Progenitor cell of endocrine pancreas (in vitro differentiated cells): Measurements from ENCODE around the gene AKAP7. TPM values are rescaled to one million over a fixed set of nuclear protein-coding genes. Genes with fewer than 3 reads are reported as not detected.

Experiments used
- DNase-seq: peaks from one replicate; pipeline ENCODE4 v3.0.0; 2021; ENCODE audit warnings: low spot score; ENCODE audit not compliant: unreplicated experiment
- H3K27ac Mint-ChIP-seq: 2 replicates; pipeline ENCODE4 v1.8.0; 2021; ENCODE audit warnings: mild to moderate bottlenecking, moderate library complexity, mixed read lengths
- H3K27me3 Mint-ChIP-seq: 2 replicates; pipeline ENCODE4 v1.8.0; 2021; ENCODE audit warnings: mixed read lengths
- H3K36me3 Mint-ChIP-seq: 2 replicates; pipeline ENCODE4 v1.8.0; 2022; ENCODE audit warnings: mixed read lengths; ENCODE audit not compliant: insufficient read depth
- H3K4me1 Mint-ChIP-seq: 2 replicates; pipeline ENCODE4 v1.8.0; 2021; ENCODE audit warnings: low read depth, mixed read lengths
- H3K4me3 Mint-ChIP-seq: 2 replicates; pipeline ENCODE4 v1.8.0; 2021; ENCODE audit warnings: low read depth, mild to moderate bottlenecking, moderate library complexity, mixed read lengths
- H3K9me3 Mint-ChIP-seq: 2 replicates; pipeline ENCODE4 v1.8.0; 2021; ENCODE audit warnings: low read depth, mixed read lengths
- CTCF ChIP-seq: fragments of 200-600 bp; sonication (generic); IDR thresholded peaks from one replicate; pipeline ENCODE4 v1.5.0; 2021; ENCODE audit warnings: antibody characterized with exemption, mild to moderate bottlenecking; ENCODE audit not compliant: unreplicated experiment
- total RNA-seq: library from RNA; stranded (reverse); gene quantifications from 2 replicates; pipeline ENCODE4 v1.2.1, GENCODE V29; 2021

Gene AKAP7
- total RNA-seq, 1 donor from 2014 or later, result 25.5 TPM

GRCh38 chr6:131303338-131303930 lies 168.2 kb downstream of the AKAP7 start:
- Mint-ChIP-seq H3K27ac (no peak overlapping the region), H3K4me1 (peaks cover 8% of the 10 kb centered on the region), H3K27me3 (peaks cover 10% of the 10 kb centered on the region), H3K4me3 (no peak overlapping the region), H3K9me3 (no peaks in the 10 kb centered on the region), H3K36me3 (peaks cover 7% of the 10 kb centered on the region)
- no peak for TF ChIP-seq CTCF
- no peak for DNase-seq

GRCh38 chr6:131305037-131305850 lies 170.0 kb downstream of the AKAP7 start:
- H3K9me3 Mint-ChIP-seq, result peaks cover 7% of the 10 kb centered on the region
- no peak overlapping the region for H3K4me3 Mint-ChIP-seq
- no peak for DNase-seq
- H3K4me1 Mint-ChIP-seq, result no peaks in the 10 kb centered on the region
- TF ChIP-seq CTCF, result no peak
- peaks cover 3% of the 10 kb centered on the region for H3K27me3 Mint-ChIP-seq
- H3K36me3 Mint-ChIP-seq, result peaks cover 12% of the 10 kb centered on the region
- H3K27ac Mint-ChIP-seq, result no peak overlapping the region

GRCh38 chr6:131309437-131309836 lies 174.2 kb downstream of the AKAP7 start:
- peaks cover 14% of the 10 kb centered on the region for H3K9me3 Mint-ChIP-seq
- TF ChIP-seq CTCF, result no peak
- peaks cover 15% of the 10 kb centered on the region for H3K36me3 Mint-ChIP-seq
- H3K27me3 Mint-ChIP-seq, result peaks cover under 1% of the 10 kb centered on the region
- no peak for DNase-seq
- no peak overlapping the region for H3K4me3 Mint-ChIP-seq
- peaks cover 8% of the 10 kb centered on the region for H3K4me1 Mint-ChIP-seq
- H3K27ac Mint-ChIP-seq, result no peak overlapping the region

GRCh38 chr6:131314838-131315237 lies 179.6 kb downstream of the AKAP7 start:
- Mint-ChIP-seq H3K27ac (no peak overlapping the region), H3K4me3 (no peak overlapping the region), H3K9me3 (peaks cover 27% of the 10 kb centered on the region), H3K4me1 (peaks cover 8% of the 10 kb centered on the region), H3K36me3 (peaks cover 10% of the 10 kb centered on the region), H3K27me3 (no peaks in the 10 kb centered on the region)
- TF ChIP-seq CTCF, result no peak
- DNase-seq, result no peak

- no peak overlapping the region for H3K27ac Mint-ChIP-seq
- H3K27me3 Mint-ChIP-seq, result no peaks in the 10 kb centered on the region
- H3K9me3 Mint-ChIP-seq, result peaks cover 25% of the 10 kb centered on the region
- no peak overlapping the region for H3K4me3 Mint-ChIP-seq
- no peaks in the 10 kb centered on the region for H3K4me1 Mint-ChIP-seq
- peaks cover 8% of the 10 kb centered on the region for H3K36me3 Mint-ChIP-seq
- DNase-seq, result no peak
- TF ChIP-seq CTCF, result no peak
Measured at GRCh38 chr6:131316654-131317053, 181.4 kb downstream of the AKAP7 start.
